OCI-LY7 (cell line): Measurements from ENCODE around the gene C2CD3. TPM values are rescaled to one million over a fixed set of nuclear protein-coding genes. Genes with fewer than 3 reads are reported as not detected.

Experiments
- BruUV-seq: library from RNA; stranded (reverse); fragments of 400-500 nt; replicated peaks from 2 replicates; lab custom pipeline; 2021; lab: Mats Ljungman, UMichigan
- CTCF ChIA-PET: fragments of 300-600 bp; sonication (Branson Sonifier 250); formaldehyde crosslinking; loops from one replicate; lab custom pipeline; 2022; ENCODE audit warnings: antibody characterized with exemption; ENCODE audit not compliant: unreplicated experiment; lab: Charles Lee
- POLR2A ChIA-PET: fragments of 300-600 bp; sonication (Branson Sonifier 250); formaldehyde crosslinking; loops from one replicate; lab custom pipeline; 2022; ENCODE audit warnings: antibody characterized with exemption; lab: Charles Lee
- DNase-seq: peaks from one replicate; pipeline ENCODE4 v3.0.0-alpha.2; 2015; ENCODE audit warnings: low spot score
- H2AFZ ChIP-seq: fragments of 200-600 bp; sonication (generic), shearing (Covaris generic); 2 replicates; pipeline ENCODE4 v1.6.1; 2014; ENCODE audit warnings: mild to moderate bottlenecking, antibody characterized with exemption, low read length, moderate library complexity
- H3K27ac ChIP-seq: fragments of 200-600 bp; sonication (generic); 2 replicates; pipeline ENCODE4 v1.5.1; 2014; ENCODE audit warnings: mixed run types, low read depth, mild to moderate bottlenecking, moderate library complexity, low read length, inconsistent platforms; ENCODE audit not compliant: poor library complexity, severe bottlenecking
- H3K36me3 ChIP-seq: fragments of 200-600 bp; sonication (generic); 2 replicates; pipeline ENCODE4 v1.6.1; 2014; ENCODE audit warnings: mild to moderate bottlenecking, antibody characterized with exemption, low read length, moderate library complexity, mixed read lengths; ENCODE audit not compliant: insufficient read depth
- H3K4me1 ChIP-seq: fragments of 200-600 bp; sonication (generic); 2 replicates; pipeline ENCODE4 v1.5.1; 2014; ENCODE audit warnings: mild to moderate bottlenecking, low read length; ENCODE audit not compliant: insufficient read depth, poor library complexity, severe bottlenecking
- H3K4me2 ChIP-seq: fragments of 200-600 bp; sonication (generic); 2 replicates; pipeline ENCODE4 v1.6.1; 2014; ENCODE audit warnings: mild to moderate bottlenecking, low read length
- H3K4me3 ChIP-seq: fragments of 200-600 bp; sonication (generic); 2 replicates; pipeline ENCODE4 v1.5.1; 2014; ENCODE audit warnings: mild to moderate bottlenecking, low read depth, low read length; ENCODE audit not compliant: poor library complexity, severe bottlenecking
- H3K79me2 ChIP-seq: fragments of 200-600 bp; sonication (generic); 2 replicates; pipeline ENCODE4 v1.6.1; 2016; ENCODE audit warnings: low read depth, mild to moderate bottlenecking, low read length, moderate library complexity, mixed read lengths; ENCODE audit not compliant: insufficient read depth
- H3K9me2 ChIP-seq: fragments of 200-600 bp; sonication (generic); 2 replicates; pipeline ENCODE4 v1.6.1; 2016; ENCODE audit warnings: mild to moderate bottlenecking, low read length, mixed read lengths; ENCODE audit not compliant: insufficient read depth
- H3K9me3 ChIP-seq: fragments of 200-600 bp; sonication (generic); 2 replicates; pipeline ENCODE4 v1.6.1; 2014; ENCODE audit warnings: mild to moderate bottlenecking, mixed run types, low read length, mixed read lengths
- H4K20me1 ChIP-seq: fragments of 200-600 bp; sonication (generic); 2 replicates; pipeline ENCODE4 v1.6.1; 2014; ENCODE audit warnings: mild to moderate bottlenecking, antibody characterized with exemption, low read length, moderate library complexity, mixed read lengths; ENCODE audit not compliant: insufficient read depth
- CTCF ChIP-seq: fragments of 200-600 bp; sonication (generic); conservative IDR thresholded peaks from 2 replicates; pipeline ENCODE4 v1.5.1; 2014; ENCODE audit warnings: mild to moderate bottlenecking, antibody characterized with exemption, low read length, moderate library complexity, mixed read lengths
- EZH2phosphoT487 ChIP-seq: fragments of 200-600 bp; sonication (generic); IDR thresholded peaks from 2 replicates; pipeline ENCODE4 v1.6.1; 2018; ENCODE audit warnings: low read depth, borderline replicate concordance, mild to moderate bottlenecking, mixed run types, antibody characterized with exemption, low read length, moderate library complexity, mixed read lengths
- intact Hi-C: fragments of 100-400 bp; cut with micrococcal nuclease; formaldehyde crosslinking; loops from one replicate; pipeline ENCODE4 v1.10.0; 2022; ENCODE audit not compliant: unreplicated experiment
- total RNA-seq, 2 experiments: library from RNA; depleted of rRNA in 1 of 2; stranded (reverse); fragments of >200 nt in 1 of 2; shearing (Covaris generic) in 1 of 2; gene quantifications; 2 replicates each; pipeline ENCODE4 v1.2.3, GENCODE V29; 2014 to 2022

C2CD3 gene
- total RNA-seq, 2 experiments from 2014 or later, result 29.2 to 32.1 TPM

DNA sequence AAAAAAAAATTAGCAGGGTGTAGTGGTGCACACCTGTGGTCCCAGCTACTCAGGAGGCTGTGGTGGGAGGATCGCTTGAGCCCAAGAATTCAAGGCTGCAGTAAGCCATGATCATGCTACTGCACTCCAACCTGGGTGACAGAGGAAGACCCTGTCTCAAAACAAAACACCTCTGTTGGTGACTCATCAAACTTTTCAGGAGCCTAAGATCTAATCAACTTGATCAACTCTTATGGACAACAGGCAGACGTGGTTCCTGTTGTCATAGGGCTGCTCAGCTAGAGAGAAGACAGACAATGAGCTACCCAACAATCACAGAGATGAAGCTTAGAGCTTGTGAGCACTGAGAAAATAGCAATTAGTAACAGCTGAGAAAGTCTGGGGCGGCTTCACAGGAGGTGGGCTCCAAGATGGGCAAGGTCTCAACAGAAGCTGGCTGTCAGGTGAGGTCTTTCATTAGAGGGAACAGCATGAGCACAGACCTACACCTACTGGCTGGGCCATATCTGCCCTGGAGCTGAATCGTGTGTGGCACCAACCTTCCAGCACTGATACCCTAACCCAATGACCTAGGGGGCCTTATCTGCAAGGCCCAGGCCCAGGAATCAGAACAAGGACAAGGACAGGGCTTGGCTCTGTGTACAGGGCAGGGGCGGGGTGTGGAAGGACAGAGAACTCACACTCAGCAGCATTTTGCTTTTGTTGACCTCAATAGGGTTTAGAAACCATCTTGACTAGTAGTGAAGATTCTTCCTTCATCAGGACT is 154.7 kb downstream of the C2CD3 start:
- Histone ChIP-seq H3K4me1 (peaks cover 28% of the 10 kb centered on the region), H3K36me3 (no peaks in the 10 kb centered on the region), H3K79me2 (no peaks in the 10 kb centered on the region), H3K9me3 (no peaks in the 10 kb centered on the region), H3K4me3 (no peak overlapping the region), H3K9me2 (no peaks in the 10 kb centered on the region), H3K4me2 (no peak overlapping the region), H4K20me1 (no peaks in the 10 kb centered on the region), H3K27ac (no peak overlapping the region), H2AFZ (no peak overlapping the region)
- ChIA-PET CTCF (no interaction called here), POLR2A (interaction anchor here (0.6 to 0.9 kb wide), 2 partner anchors 11 to 41 kb away, joined by 3 to 4 read pairs; no protein-coding TSS in a partner anchor)
- intact Hi-C loops, result no loop called here
- TF ChIP-seq CTCF, result no peak
- TF ChIP-seq EZH2phosphoT487, result no peak
- no peak for DNase-seq
- no TSS peak for BruUV-seq

- DNase-seq, result no peak
- Histone ChIP-seq H2AFZ (no peak overlapping the region), H4K20me1 (no peaks in the 10 kb centered on the region), H3K36me3 (no peaks in the 10 kb centered on the region), H3K4me1 (peaks cover 27% of the 10 kb centered on the region), H3K79me2 (no peaks in the 10 kb centered on the region), H3K4me2 (no peak overlapping the region), H3K27ac (no peak overlapping the region), H3K4me3 (no peak overlapping the region), H3K9me2 (no peaks in the 10 kb centered on the region), H3K9me3 (no peaks in the 10 kb centered on the region)
- BruUV-seq, result no TSS peak
- CTCF ChIA-PET, result no interaction called here
- POLR2A ChIA-PET, result interaction anchor here (0.7 kb wide), 1 partner anchor 141 kb away, joined by 3 read pairs; no protein-coding TSS in a partner anchor
- TF ChIP-seq CTCF (no peak), EZH2phosphoT487 (no peak)
- intact Hi-C loops, result no loop called here
Observed at GRCh38 chr11:74014880-74015279, 155.9 kb downstream of the C2CD3 start.

GRCh38 chr11:74013141-74013540 is 157.7 kb downstream of the C2CD3 start:
- no TSS peak for BruUV-seq
- H4K20me1 ChIP-seq, result no peaks in the 10 kb centered on the region
- H3K36me3 ChIP-seq, result no peaks in the 10 kb centered on the region
- no peaks in the 10 kb centered on the region for H3K9me3 ChIP-seq
- ChIA-PET POLR2A (interaction anchor here (1.0 to 1.4 kb wide), 2 partner anchors 11 to 17 kb away, joined by 4 read pairs; no protein-coding TSS in a partner anchor), CTCF (no interaction called here)
- intact Hi-C loops, result no loop called here
- no peak overlapping the region for H3K4me3 ChIP-seq
- no peak for DNase-seq
- H3K4me2 ChIP-seq, result no peak overlapping the region
- H3K4me1 ChIP-seq, result peaks cover 35% of the 10 kb centered on the region
- no peaks in the 10 kb centered on the region for H3K79me2 ChIP-seq
- no peaks in the 10 kb centered on the region for H3K9me2 ChIP-seq
- H2AFZ ChIP-seq, result no peak overlapping the region
- no peak overlapping the region for H3K27ac ChIP-seq
- TF ChIP-seq CTCF (no peak), EZH2phosphoT487 (no peak)
